H1 (cell line): ENCODE data around the gene STK40. TPM values are rescaled to one million over a fixed set of nuclear protein-coding genes. Genes with fewer than 3 reads are reported as not detected.

Experiments
- CTCF ChIA-PET: fragments of 300-600 bp; sonication (Branson Sonifier 250); formaldehyde crosslinking; loops from one replicate; lab custom pipeline; 2021; ENCODE audit not compliant: partially characterized antibody; lab: Charles Lee
- POLR2A ChIA-PET: fragments of 300-600 bp; sonication (Branson Sonifier 250); formaldehyde crosslinking; loops from one replicate; lab custom pipeline; 2021; ENCODE audit warnings: inconsistent platforms; ENCODE audit not compliant: partially characterized antibody; lab: Charles Lee
- DNase-seq, 2 experiments: peaks; one replicate each; pipeline versions ENCODE4 v3.0.0 to v3.0.0-alpha.2; 2010 to 2022; ENCODE audit warnings: low spot score in 2 of 2, low read depth in 1 of 2, mixed read lengths in 1 of 2
- FAIRE-seq: peaks from 2 replicates; lab custom pipeline; 2011; peaks lifted over from hg19 to GRCh38; lab: Jason Lieb, UNC
- H2AFZ ChIP-seq: 2 replicates; pipeline ENCODE4 v1.8.1; 2012; ENCODE audit warnings: low read length, inconsistent platforms
- H2AK5ac ChIP-seq: 2 replicates; pipeline ENCODE4 v1.6.1; 2013; ENCODE audit warnings: low read depth, low read length
- H2BK120ac ChIP-seq: replicated peaks from 2 replicates; pipeline ENCODE3; 2013; ENCODE audit warnings: low read depth, low read length, inconsistent platforms
- H2BK12ac ChIP-seq: 2 replicates; pipeline ENCODE4 v1.6.1; 2013; ENCODE audit warnings: low read depth, low read length
- H2BK15ac ChIP-seq: 2 replicates; pipeline ENCODE4 v1.6.1; 2013; ENCODE audit warnings: low read length
- H2BK20ac ChIP-seq: 2 replicates; pipeline ENCODE4 v1.6.1; 2013; ENCODE audit warnings: low read length
- H2BK5ac ChIP-seq: 2 replicates; pipeline ENCODE4 v1.6.1; 2013; ENCODE audit warnings: low read depth, low read length
- H3K14ac ChIP-seq: 2 replicates; pipeline ENCODE4 v1.6.1; 2013; ENCODE audit warnings: inconsistent platforms; ENCODE audit not compliant: insufficient read length
- H3K18ac ChIP-seq: 2 replicates; pipeline ENCODE4 v1.6.1; 2013; ENCODE audit warnings: low read length; ENCODE audit errors: extremely low read depth
- H3K23ac ChIP-seq: 2 replicates; pipeline ENCODE4 v1.6.1; 2013; ENCODE audit warnings: inconsistent platforms; ENCODE audit not compliant: insufficient read length
- H3K23me2 ChIP-seq: 2 replicates; pipeline ENCODE4 v1.6.1; 2013; ENCODE audit warnings: low read depth, low read length
- H3K27ac ChIP-seq: 2 replicates; pipeline ENCODE4 v1.6.1; 2011; ENCODE audit warnings: low read depth, low read length, inconsistent platforms
- H3K27me3 ChIP-seq, 4 experiments: replicated peaks in 1 of 4; 1 replicate in 1 of 4; 2 replicates in 3 of 4; pipeline versions ENCODE4 v1.6.1 to v1.8.1; 2011 to 2013; ENCODE audit warnings: low read length in 3 of 4, mild to moderate bottlenecking in 3 of 4, inconsistent platforms in 2 of 4, mixed read lengths in 2 of 4, moderate library complexity in 1 of 4; ENCODE audit not compliant: control insufficient read depth in 3 of 4, insufficient read depth in 3 of 4; ENCODE audit errors: extremely low read depth in 1 of 4
- H3K36me3 ChIP-seq, 4 experiments: 2 replicates each; pipeline versions ENCODE4 v1.6.1 to v1.8.1; 2011 to 2013; ENCODE audit warnings: mild to moderate bottlenecking in 4 of 4, low read length in 3 of 4, moderate library complexity in 2 of 4, control low read depth in 1 of 4, inconsistent platforms in 1 of 4; ENCODE audit not compliant: insufficient read depth in 4 of 4, control insufficient read depth in 2 of 4
- H3K4ac ChIP-seq: replicated peaks from 2 replicates; pipeline ENCODE3; 2013; ENCODE audit warnings: low read length, low read depth, mixed read lengths, inconsistent platforms; ENCODE audit not compliant: insufficient read length
- H3K4me1 ChIP-seq, 4 experiments: replicated peaks in 1 of 4; 1 replicate in 1 of 4; 2 replicates in 3 of 4; pipeline versions ENCODE4 v1.6.1 to v1.8.1; 2011 to 2013; ENCODE audit warnings: low read length in 3 of 4, inconsistent platforms in 2 of 4, mixed read lengths in 1 of 4; ENCODE audit not compliant: insufficient read depth in 4 of 4, control insufficient read depth in 3 of 4
- H3K4me2 ChIP-seq, 2 experiments: 2 replicates each; pipeline versions ENCODE4 v1.6.1 to v1.8.1; 2011 to 2013; ENCODE audit warnings: low read depth in 2 of 2, low read length in 2 of 2, control low read depth in 1 of 2, inconsistent platforms in 1 of 2, mild to moderate bottlenecking in 1 of 2; ENCODE audit not compliant: insufficient read depth in 1 of 2
- H3K4me3 ChIP-seq, 4 experiments: fragments of 200-600, 300-600 bp in 1 of 4; sonication (generic), shearing (Covaris generic), sonication (Bioruptor Twin) in 1 of 4; 2 replicates each; pipeline versions ENCODE4 v1.5.1 to v1.8.1; 2011 to 2016; ENCODE audit warnings: low read length in 4 of 4, low read depth in 3 of 4, control low read depth in 2 of 4, inconsistent platforms in 2 of 4, mild to moderate bottlenecking in 2 of 4, mixed read lengths in 1 of 4, moderate library complexity in 1 of 4; ENCODE audit not compliant: insufficient read depth in 2 of 4; ENCODE audit errors: extremely low read depth in 1 of 4
- H3K56ac ChIP-seq: replicated peaks from 2 replicates; pipeline ENCODE3; 2013; ENCODE audit warnings: low read depth, mild to moderate bottlenecking, mixed read lengths, low read length, inconsistent platforms; ENCODE audit not compliant: insufficient read length
- H3K79me1 ChIP-seq: 2 replicates; pipeline ENCODE4 v1.6.1; 2013; ENCODE audit warnings: low read depth, low read length, control low read depth
- H3K79me2 ChIP-seq, 2 experiments: 2 replicates each; pipeline versions ENCODE4 v1.6.1 to v1.8.1; 2012 to 2013; ENCODE audit warnings: low read length in 2 of 2, mild to moderate bottlenecking in 2 of 2, inconsistent platforms in 1 of 2; ENCODE audit not compliant: insufficient read depth in 2 of 2, control insufficient read depth in 1 of 2
- H3K9ac ChIP-seq, 4 experiments: replicated peaks in 1 of 4; 1 replicate in 1 of 4; 2 replicates in 3 of 4; pipeline versions ENCODE4 v1.6.1 to v1.8.1; 2011 to 2013; ENCODE audit warnings: low read depth in 3 of 4, low read length in 3 of 4, control low read depth in 2 of 4, mild to moderate bottlenecking in 2 of 4, moderate library complexity in 2 of 4, inconsistent platforms in 1 of 4; ENCODE audit errors: extremely low read depth in 1 of 4
- H3K9me3 ChIP-seq, 2 experiments: 2 replicates each; pipeline versions ENCODE4 v1.6.1 to v1.8.1; 2012 to 2013; ENCODE audit warnings: mild to moderate bottlenecking in 2 of 2, moderate library complexity in 2 of 2, control low read depth in 1 of 2, inconsistent platforms in 1 of 2, low read depth in 1 of 2, low read length in 1 of 2, mixed read lengths in 1 of 2; ENCODE audit not compliant: insufficient read depth in 2 of 2
- H4K20me1 ChIP-seq, 2 experiments: replicated peaks in 1 of 2; 2 replicates each; pipeline versions ENCODE3 to v1.8.1; 2011 to 2013; ENCODE audit warnings: inconsistent platforms in 2 of 2, low read length in 2 of 2, mild to moderate bottlenecking in 1 of 2; ENCODE audit not compliant: insufficient read depth in 2 of 2, control insufficient read depth in 1 of 2
- H4K5ac ChIP-seq: 2 replicates; pipeline ENCODE4 v1.6.1; 2013; ENCODE audit warnings: low read length, low read depth, mixed read lengths, inconsistent platforms; ENCODE audit not compliant: insufficient read length
- H4K8ac ChIP-seq: 2 replicates; pipeline ENCODE4 v1.8.0; 2013; ENCODE audit warnings: mild to moderate bottlenecking, moderate library complexity, low read length, inconsistent platforms; ENCODE audit not compliant: insufficient read depth; ENCODE audit errors: extremely low read depth
- H4K91ac ChIP-seq: replicated peaks from 2 replicates; pipeline ENCODE3; 2013; ENCODE audit warnings: low read length, mixed read lengths, inconsistent platforms; ENCODE audit not compliant: insufficient read length
- CBX8 ChIP-seq: fragments of 300-800, 300-1000 bp; sonication (generic); IDR thresholded peaks from 2 replicates; pipeline ENCODE4 v1.7.1; 2016; ENCODE audit warnings: low read depth, low read length, borderline replicate concordance
- POLR2A ChIP-seq, 2 experiments: IDR thresholded peaks; 1 replicate in 1 of 2; 2 replicates in 1 of 2; pipeline ENCODE4 v1.6.1; 2011; ENCODE audit warnings: low read depth in 2 of 2, low read length in 2 of 2, mild to moderate bottlenecking in 2 of 2; ENCODE audit errors: control extremely low read depth in 1 of 2
- RNF2 ChIP-seq: fragments of 200-900, 300-1000 bp; sonication (generic); IDR thresholded peaks from 2 replicates; pipeline ENCODE4 v1.7.1; 2016; ENCODE audit warnings: borderline replicate concordance, low read depth, mild to moderate bottlenecking, antibody characterized with exemption, low read length; ENCODE audit not compliant: poor library complexity, severe bottlenecking; ENCODE audit errors: missing control alignments
- SP2 ChIP-seq: IDR thresholded peaks from 2 replicates; pipeline ENCODE4 v1.6.1; 2012; ENCODE audit warnings: mild to moderate bottlenecking, low read length, inconsistent platforms
- SUZ12 ChIP-seq: fragments of 200-600 bp; sonication (generic); IDR thresholded peaks from 2 replicates; pipeline ENCODE4 v1.6.1; 2012; ENCODE audit warnings: mild to moderate bottlenecking, inconsistent platforms, low read length, moderate library complexity, mixed read lengths
- WGBS, 2 experiments: shearing (Covaris generic) in 1 of 2; methylation state at CpG; one replicate each; pipeline versions ENCODE4 v1.1.6 to v1.1.7; 2013 to 2015; ENCODE audit warnings: low lambda C conversion rate in 2 of 2, mixed read lengths in 2 of 2, inconsistent platforms in 1 of 2, low coverage in 1 of 2, missing lambda C conversion rate in 1 of 2; ENCODE audit not compliant: insufficient replicate concordance in 2 of 2, insufficient coverage in 1 of 2, insufficient read length in 1 of 2; ENCODE audit errors: extremely low coverage in 1 of 2, missing lambda C conversion rate in 1 of 2; 5-methylcytosine and 5-hydroxymethylcytosine counted together
- polyA plus RNA-seq, 7 experiments: library from polyadenylated mRNA; depleted of rRNA in 3 of 7; stranded (reverse) in 5 of 7; unstranded in 2 of 7; fragments of >200 nt in 5 of 7; fragments of 200-250 nt in 2 of 7; gene quantifications; 1 replicate in 5 of 7; 2 replicates in 1 of 7; 4 replicates in 1 of 7; pipeline versions ENCODE4 v1.2.1 to v1.2.3, GENCODE V29; 2011 to 2013; ENCODE audit warnings: missing spikeins in 2 of 7, mixed read lengths in 2 of 7
- total RNA-seq: library from RNA; stranded (reverse); fragmentation: NEBNext Ultra II Directional; extraction: Animal tissue kit (Norgen Biotek cat#: 25700); gene quantifications from 2 replicates; pipeline ENCODE4 v1.2.1, GENCODE V29; 2021

Gene STK40
- total and polyA plus RNA-seq, 2 of the 8 experiments (the other 6 are each of a cell fraction or from before 2014, with no cell fraction given) = 13.6 to 28.6 TPM

GRCh38 chr1:36420409-36420808, 34.7 kb upstream of the STK40 start:
- POLR2A ChIA-PET = interaction anchor here (3.3 kb wide), 1 partner anchor 34 kb away, joined by 18 read pairs; no protein-coding TSS in a partner anchor
- no peak overlapping the region for H2AFZ ChIP-seq
- no peak overlapping the region for H4K91ac ChIP-seq

More at GRCh38 chr1:36420409-36420808, 34.7 kb upstream of the STK40 start:
- no peak overlapping the region for H3K18ac ChIP-seq
- H3K56ac ChIP-seq = no peak overlapping the region
- H2BK120ac ChIP-seq = no peak overlapping the region
- no peaks in the 10 kb centered on the region for H3K79me2 ChIP-seq
- no peak overlapping the region for H2BK20ac ChIP-seq
- no peaks in the 10 kb centered on the region for H3K23me2 ChIP-seq
- H3K4me1 ChIP-seq = no peaks in the 10 kb centered on the region
- no peak overlapping the region for H3K23ac ChIP-seq
- no peak overlapping the region for H3K9ac ChIP-seq
- H2BK12ac ChIP-seq = no peak overlapping the region
- no peak overlapping the region for H2BK5ac ChIP-seq
- no peaks in the 10 kb centered on the region for H3K36me3 ChIP-seq
- CTCF ChIA-PET = interaction anchor here (0.6 to 4.0 kb wide), 14 partner anchors 11 to 436 kb away, joined by 3 to 21 read pairs (median 4); partner anchors contain the start of gene SH3D21
- H3K27ac ChIP-seq = no peak overlapping the region
- no peaks in the 10 kb centered on the region for H3K9me3 ChIP-seq
- no peak overlapping the region for H3K4me2 ChIP-seq
- no peak overlapping the region for H2AK5ac ChIP-seq
- 80% methylated on average over 5 of the region's 5 CpGs; no CpG with 5 or more reads in 1 of the 2 experiments for WGBS, 2 experiments
- no peak overlapping the region for H4K5ac ChIP-seq
- no peaks in the 10 kb centered on the region for H3K27me3 ChIP-seq
- no peak overlapping the region for H3K14ac ChIP-seq
- no peak overlapping the region for H2BK15ac ChIP-seq
- no peaks in the 10 kb centered on the region for H4K20me1 ChIP-seq
- H4K8ac ChIP-seq = no peak overlapping the region
- no peak for DNase-seq
- TF ChIP-seq SUZ12 (no peak), SP2 (no peak), RNF2 (no peak), POLR2A (IDR thresholded peaks at IDR 0.05; ENCODE audit: control extremely low read depth in 1 of 2, low read depth in 2 of 2, low read length in 2 of 2) (no peak), CBX8 (no peak)
- no peak overlapping the region for H3K4me3 ChIP-seq
- H3K4ac ChIP-seq = no peak overlapping the region
- no peak for FAIRE-seq
- H3K79me1 ChIP-seq = no peaks in the 10 kb centered on the region
